Kidney (tissue), 14 donors: ENCODE data around the gene TNFAIP1. TPM values are rescaled to one million over a fixed set of nuclear protein-coding genes. Genes with fewer than 3 reads are reported as not detected.

Experiments
- DNase-seq, 5 donors: peaks; one replicate each; pipeline ENCODE4 v3.0.0-alpha.2; 2013 to 2020
- FAIRE-seq: peaks from 2 replicates; lab custom pipeline; 2012; peaks lifted over from hg19 to GRCh38; lab: Jason Lieb, UNC
- H3K27ac ChIP-seq, 2 donors: one replicate each; pipeline ENCODE4 v1.7.0; 2013; ENCODE audit warnings: low read depth in 2 of 2, low read length in 2 of 2, inconsistent platforms in 1 of 2
- H3K27me3 ChIP-seq: one replicate; pipeline ENCODE4 v1.7.1; 2013; ENCODE audit warnings: low read length, inconsistent platforms; ENCODE audit not compliant: control insufficient read depth, insufficient read depth
- H3K36me3 ChIP-seq, 3 donors: one replicate each; pipeline versions ENCODE4 v1.7.0 to v1.7.1; 2013; ENCODE audit warnings: low read length in 3 of 3, control low read depth in 1 of 3, inconsistent platforms in 1 of 3; ENCODE audit not compliant: insufficient read depth in 3 of 3, control insufficient read depth in 2 of 3
- H3K4me1 ChIP-seq, 3 donors: one replicate each; pipeline versions ENCODE4 v1.7.0 to v1.7.1; 2013; ENCODE audit warnings: low read length in 3 of 3, inconsistent platforms in 1 of 3, low read depth in 1 of 3; ENCODE audit not compliant: control insufficient read depth in 2 of 3, insufficient read depth in 2 of 3
- H3K4me3 ChIP-seq, 3 donors: one replicate each; pipeline versions ENCODE4 v1.7.0 to v1.8.1; 2013; ENCODE audit warnings: low read length in 3 of 3, control low read depth in 1 of 3, inconsistent platforms in 1 of 3
- H3K9ac ChIP-seq, 3 donors: one replicate each; pipeline versions ENCODE4 v1.7.0 to v1.7.1; 2013; ENCODE audit warnings: low read length in 3 of 3, control low read depth in 1 of 3, inconsistent platforms in 1 of 3
- H3K9me3 ChIP-seq, 3 donors: one replicate each; pipeline versions ENCODE4 v1.7.0 to v1.7.1; 2013; ENCODE audit warnings: low read length in 3 of 3, control low read depth in 1 of 3, inconsistent platforms in 1 of 3; ENCODE audit not compliant: control insufficient read depth in 2 of 3, insufficient read depth in 1 of 3
- intact Hi-C: fragments of 100-400 bp; cut with DNase I; formaldehyde crosslinking; loops from one replicate; pipeline ENCODE4 v1.11.1; 2022
- polyA plus RNA-seq: library from polyadenylated mRNA; stranded (reverse); fragments of 350-450 nt; fragmentation: Illumina TruSeq; extraction: RNeasy Lipid Tissue Mini Kit (QIAGEN cat#74804); gene quantifications from one replicate; pipeline ENCODE4 v1.2.3, GENCODE V29; 2014; ENCODE audit warnings: low read depth, low replicate concordance; ENCODE audit not compliant: insufficient read depth
- total RNA-seq: library from RNA; stranded (reverse); fragmentation: NEBNext Ultra II Directional; extraction: Animal tissue kit (Norgen Biotek cat#: 25700); gene quantifications from one replicate; pipeline ENCODE4 v1.2.1, GENCODE V29; 2021
- TF ChIP-seq, protein P1 (sequence below): IDR thresholded peaks from 3 replicates; pipeline ENCODE4 v1.5.1; 2012; ENCODE audit warnings: mild to moderate bottlenecking, moderate library complexity, borderline replicate concordance; ENCODE audit not compliant: insufficient read depth; ENCODE audit errors: extremely low read depth
- donor health status: control.
- donor health status: control.
- donor health status: control.
- donor health status: control.
- donor health status: control.
- donor health status: DM: yes; HTN: yes; CAD: no.
- donor health status: Normal renal cell carcinoma (clear cell type).

TNFAIP1 gene
- total and polyA plus RNA-seq, 2 donors from 2014 or later, result 28.9 to 83.9 TPM

DNA sequence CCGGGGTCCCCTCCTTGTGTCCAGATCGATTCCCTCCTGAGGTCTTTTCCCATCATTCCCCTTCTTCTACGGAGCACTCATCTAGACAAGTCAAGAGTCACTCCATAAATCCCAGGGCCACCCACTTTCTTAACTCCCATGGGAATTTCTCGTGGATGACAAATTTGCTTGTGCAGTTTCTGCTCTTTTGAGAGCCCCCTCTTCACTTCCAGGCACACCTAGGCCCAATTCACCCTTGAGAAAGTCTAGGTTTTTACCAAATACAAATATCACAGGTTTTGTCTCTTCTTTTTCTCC, 22.3 kb downstream of the TNFAIP1 start:
- DNase-seq (no peak), FAIRE-seq (no peak)
- Histone ChIP-seq H3K27ac (peak overlapping the region; percentile 52 to 74), H3K9me3 (no peaks in the 10 kb centered on the region), H3K36me3 (peaks cover 7 to 46% (median 32%) of the 10 kb centered on the region in 3 donors), H3K4me1 (peaks cover 3 to 15% (median 13%) of the 10 kb centered on the region in 3 donors), H3K9ac (peak overlapping the region; percentile 74 to 91 (median 81)), H3K4me3 (peak overlapping the region; percentile 91 to 99 (median 94)), H3K27me3 (no peaks in the 10 kb centered on the region)
- intact Hi-C loops, result no loop called here
- TF ChIP-seq, protein P1, sequence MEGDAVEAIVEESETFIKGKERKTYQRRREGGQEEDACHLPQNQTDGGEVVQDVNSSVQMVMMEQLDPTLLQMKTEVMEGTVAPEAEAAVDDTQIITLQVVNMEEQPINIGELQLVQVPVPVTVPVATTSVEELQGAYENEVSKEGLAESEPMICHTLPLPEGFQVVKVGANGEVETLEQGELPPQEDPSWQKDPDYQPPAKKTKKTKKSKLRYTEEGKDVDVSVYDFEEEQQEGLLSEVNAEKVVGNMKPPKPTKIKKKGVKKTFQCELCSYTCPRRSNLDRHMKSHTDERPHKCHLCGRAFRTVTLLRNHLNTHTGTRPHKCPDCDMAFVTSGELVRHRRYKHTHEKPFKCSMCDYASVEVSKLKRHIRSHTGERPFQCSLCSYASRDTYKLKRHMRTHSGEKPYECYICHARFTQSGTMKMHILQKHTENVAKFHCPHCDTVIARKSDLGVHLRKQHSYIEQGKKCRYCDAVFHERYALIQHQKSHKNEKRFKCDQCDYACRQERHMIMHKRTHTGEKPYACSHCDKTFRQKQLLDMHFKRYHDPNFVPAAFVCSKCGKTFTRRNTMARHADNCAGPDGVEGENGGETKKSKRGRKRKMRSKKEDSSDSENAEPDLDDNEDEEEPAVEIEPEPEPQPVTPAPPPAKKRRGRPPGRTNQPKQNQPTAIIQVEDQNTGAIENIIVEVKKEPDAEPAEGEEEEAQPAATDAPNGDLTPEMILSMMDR, result no peak

DNA sequence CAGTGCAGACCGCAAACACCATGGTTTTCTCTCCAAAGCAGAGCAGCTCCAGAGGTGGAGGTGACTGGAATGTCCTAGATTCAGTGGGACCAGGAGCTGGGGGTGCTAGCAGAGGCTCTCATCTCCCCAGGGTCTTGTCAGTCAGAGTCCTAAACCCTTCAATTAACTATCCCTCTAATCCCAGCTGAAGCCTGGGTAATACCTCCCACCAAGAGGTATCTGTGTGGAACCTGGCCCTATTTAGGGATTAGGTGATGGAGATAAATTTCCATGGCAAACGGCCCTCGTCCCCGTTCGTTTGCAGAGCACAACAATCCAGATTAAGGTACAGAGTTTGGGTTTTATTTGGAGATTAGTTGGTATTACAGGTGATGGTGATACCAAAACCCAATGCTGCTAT, 27.6 kb downstream of the TNFAIP1 start:
- H3K4me3 ChIP-seq, result no peak overlapping the region
- peaks cover 2 to 33% (median 25%) of the 10 kb centered on the region in 3 donors for H3K36me3 ChIP-seq
- H3K9ac ChIP-seq, result no peak overlapping the region
- no peaks in the 10 kb centered on the region for H3K27me3 ChIP-seq
- FAIRE-seq, result no peak
- intact Hi-C loops, result no loop called here
- TF ChIP-seq, protein P1, result no peak
- H3K27ac ChIP-seq, result no peak overlapping the region
- peaks cover 2 to 6% (median 4%) of the 10 kb centered on the region in 3 donors for H3K4me1 ChIP-seq
- no peak for DNase-seq
- no peaks in the 10 kb centered on the region for H3K9me3 ChIP-seq

DNA sequence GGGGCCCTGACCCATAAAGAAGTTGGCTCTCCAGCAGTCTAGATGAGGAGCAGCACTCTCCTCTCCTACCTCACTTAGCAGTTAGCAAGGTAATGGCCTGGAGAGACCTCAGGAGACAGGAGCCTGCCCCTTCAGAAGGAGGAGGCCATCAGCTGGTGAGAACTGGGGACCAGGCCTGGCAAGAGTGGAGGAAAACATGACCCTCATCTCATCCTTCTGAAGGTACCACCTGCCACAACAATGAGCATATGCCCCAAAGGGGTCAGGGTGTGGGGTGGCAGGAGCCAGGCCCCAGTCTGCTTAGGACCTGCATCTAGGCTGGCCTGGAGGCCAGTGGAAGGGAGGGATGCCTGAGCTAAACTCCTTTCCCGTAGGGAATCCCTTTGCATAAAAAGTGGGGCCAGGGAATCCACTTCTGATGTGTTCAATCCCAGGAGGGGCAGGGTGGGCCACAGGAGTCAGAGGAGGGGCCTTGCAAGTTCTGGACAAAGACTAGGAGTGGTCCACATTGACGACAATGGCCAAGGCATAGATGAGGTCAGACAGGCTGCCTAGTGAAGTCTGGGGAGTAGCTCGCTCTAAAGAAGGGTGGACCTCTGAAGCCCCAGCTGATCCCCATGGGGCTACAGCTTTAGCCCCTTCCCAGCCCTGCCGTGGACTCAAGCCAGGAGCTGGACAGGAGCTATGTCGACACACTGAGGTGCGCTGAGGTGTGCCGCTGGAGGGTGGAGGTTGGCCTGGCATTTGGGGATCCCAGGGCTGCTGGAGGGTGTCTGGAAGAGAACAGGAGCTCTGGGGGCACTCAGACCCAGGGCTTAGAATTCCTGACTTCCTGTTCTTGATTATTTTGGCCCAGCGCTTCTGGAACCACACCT, 28.5 kb downstream of the TNFAIP1 start:
- no peaks in the 10 kb centered on the region for H3K27me3 ChIP-seq
- no peaks in the 10 kb centered on the region for H3K9me3 ChIP-seq
- peaks cover 2 to 33% (median 25%) of the 10 kb centered on the region in 3 donors for H3K36me3 ChIP-seq
- H3K4me1 ChIP-seq, result no peaks in the 10 kb centered on the region
- no peak overlapping the region for H3K27ac ChIP-seq
- H3K9ac ChIP-seq, result no peak overlapping the region
- TF ChIP-seq, protein P1, result no peak
- H3K4me3 ChIP-seq, result no peak overlapping the region
- intact Hi-C loops, result no loop called here
- FAIRE-seq, result no peak
- peak in 1 of 5 donors; percentile 46 for DNase-seq
